ENCODE measurements around the gene INHBE. TPM values are rescaled to one million over a fixed set of nuclear protein-coding genes. Genes with fewer than 3 reads are reported as not detected.

The INHBE gene
- total RNA-seq, 1 donor from 2014 or later, result 8.4 TPM

DNA sequence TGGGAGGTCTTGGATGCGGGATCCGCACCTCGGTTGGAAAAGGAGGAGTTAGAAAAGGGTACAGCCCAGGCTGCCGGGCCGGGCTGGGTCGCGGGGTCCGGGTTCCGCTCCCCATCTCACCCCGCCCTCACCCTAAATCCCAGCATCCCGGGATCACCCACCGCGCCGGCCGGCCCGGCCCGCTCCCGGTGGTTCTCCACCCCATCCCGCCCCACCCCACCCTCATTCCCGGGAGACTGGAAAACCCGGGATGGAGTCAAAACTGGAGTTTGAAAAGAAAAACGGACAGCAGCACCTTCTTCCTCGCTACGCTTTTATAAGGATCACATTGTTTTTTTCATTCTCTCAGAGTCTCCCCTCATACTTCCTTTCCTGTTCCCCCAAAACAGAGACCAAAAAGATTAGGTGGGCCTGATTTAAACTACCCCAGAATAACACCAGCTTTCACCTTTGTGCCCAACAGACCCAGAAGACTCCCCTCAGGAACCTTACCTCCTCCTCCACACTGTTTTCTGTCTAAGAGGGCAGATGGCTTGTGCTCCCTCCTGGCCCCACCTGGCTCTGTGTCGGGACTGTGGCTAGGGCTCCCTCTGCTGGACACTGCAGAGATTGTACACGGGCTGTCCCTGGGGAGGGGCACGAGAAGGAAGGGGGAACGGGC, 7.3 kb downstream of the INHBE start:
- Mint-ChIP-seq H3K4me3 (ENCODE audit: unreplicated experiment) (peak overlapping the region; percentile 95), H3K36me3 (ENCODE audit: low read depth) (no peaks in the 10 kb centered on the region), H3K9me3 (ENCODE audit: low read depth) (no peaks in the 10 kb centered on the region), H3K4me1 (ENCODE audit: low read depth) (peaks cover 37% of the 10 kb centered on the region), H3K27me3 (ENCODE audit: low read depth) (no peaks in the 10 kb centered on the region), H3K27ac (ENCODE audit: unreplicated experiment) (peak overlapping the region; percentile 90)
- peak; percentile 90 for DNase-seq (ENCODE audit: low spot score)
- TF ChIP-seq, protein P1, sequence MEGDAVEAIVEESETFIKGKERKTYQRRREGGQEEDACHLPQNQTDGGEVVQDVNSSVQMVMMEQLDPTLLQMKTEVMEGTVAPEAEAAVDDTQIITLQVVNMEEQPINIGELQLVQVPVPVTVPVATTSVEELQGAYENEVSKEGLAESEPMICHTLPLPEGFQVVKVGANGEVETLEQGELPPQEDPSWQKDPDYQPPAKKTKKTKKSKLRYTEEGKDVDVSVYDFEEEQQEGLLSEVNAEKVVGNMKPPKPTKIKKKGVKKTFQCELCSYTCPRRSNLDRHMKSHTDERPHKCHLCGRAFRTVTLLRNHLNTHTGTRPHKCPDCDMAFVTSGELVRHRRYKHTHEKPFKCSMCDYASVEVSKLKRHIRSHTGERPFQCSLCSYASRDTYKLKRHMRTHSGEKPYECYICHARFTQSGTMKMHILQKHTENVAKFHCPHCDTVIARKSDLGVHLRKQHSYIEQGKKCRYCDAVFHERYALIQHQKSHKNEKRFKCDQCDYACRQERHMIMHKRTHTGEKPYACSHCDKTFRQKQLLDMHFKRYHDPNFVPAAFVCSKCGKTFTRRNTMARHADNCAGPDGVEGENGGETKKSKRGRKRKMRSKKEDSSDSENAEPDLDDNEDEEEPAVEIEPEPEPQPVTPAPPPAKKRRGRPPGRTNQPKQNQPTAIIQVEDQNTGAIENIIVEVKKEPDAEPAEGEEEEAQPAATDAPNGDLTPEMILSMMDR (IDR thresholded peaks at IDR 0.05), result peak; percentile 96

GRCh38 chr12:57462912-57463253, 7.8 kb downstream of the INHBE start:
- Mint-ChIP-seq H3K36me3 (ENCODE audit: low read depth) (peaks cover 2% of the 10 kb centered on the region), H3K27me3 (ENCODE audit: low read depth) (no peaks in the 10 kb centered on the region), H3K9me3 (ENCODE audit: low read depth) (no peaks in the 10 kb centered on the region), H3K27ac (ENCODE audit: unreplicated experiment) (peak overlapping the region; percentile 90), H3K4me3 (ENCODE audit: unreplicated experiment) (peak overlapping the region; percentile 95), H3K4me1 (ENCODE audit: low read depth) (peaks cover 33% of the 10 kb centered on the region)
- DNase-seq (ENCODE audit: low spot score), result no peak
- TF ChIP-seq, protein P1 (IDR thresholded peaks at IDR 0.05), result peak; percentile 48

DNA sequence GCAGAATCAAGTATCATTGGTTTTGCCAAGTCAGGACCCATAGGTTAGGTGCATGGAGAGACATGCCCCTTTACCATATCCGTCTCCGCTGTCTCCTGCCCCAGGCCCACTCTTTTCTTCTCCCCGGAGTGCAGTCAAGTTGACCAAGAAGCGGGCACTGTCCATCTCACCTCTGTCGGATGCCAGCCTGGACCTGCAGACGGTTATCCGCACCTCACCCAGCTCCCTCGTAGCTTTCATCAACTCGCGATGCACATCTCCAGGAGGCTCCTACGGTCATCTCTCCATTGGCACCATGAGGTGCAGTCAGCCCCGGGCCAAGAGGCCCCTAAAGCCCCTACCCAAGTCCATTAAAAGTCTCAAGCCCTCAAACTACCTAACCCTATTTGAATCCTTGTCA, 9.5 kb downstream of the INHBE start:
- H3K4me1 Mint-ChIP-seq (ENCODE audit: low read depth), result peaks cover 17% of the 10 kb centered on the region
- no peak overlapping the region for H3K27ac Mint-ChIP-seq (ENCODE audit: unreplicated experiment)
- TF ChIP-seq, protein P1 (IDR thresholded peaks at IDR 0.05), result no peak
- no peaks in the 10 kb centered on the region for H3K9me3 Mint-ChIP-seq (ENCODE audit: low read depth)
- H3K27me3 Mint-ChIP-seq (ENCODE audit: low read depth), result no peaks in the 10 kb centered on the region
- no peak for DNase-seq (ENCODE audit: low spot score)
- H3K36me3 Mint-ChIP-seq (ENCODE audit: low read depth), result peaks cover 3% of the 10 kb centered on the region
- no peak overlapping the region for H3K4me3 Mint-ChIP-seq (ENCODE audit: unreplicated experiment)

GRCh38 chr12:57465030-57465746, 10.1 kb downstream of the INHBE start:
- H3K27ac Mint-ChIP-seq (ENCODE audit: unreplicated experiment), result no peak overlapping the region
- no peaks in the 10 kb centered on the region for H3K9me3 Mint-ChIP-seq (ENCODE audit: low read depth)
- no peaks in the 10 kb centered on the region for H3K27me3 Mint-ChIP-seq (ENCODE audit: low read depth)
- DNase-seq (ENCODE audit: low spot score), result no peak
- TF ChIP-seq, protein P1 (IDR thresholded peaks at IDR 0.05), result no peak
- peaks cover 3% of the 10 kb centered on the region for H3K36me3 Mint-ChIP-seq (ENCODE audit: low read depth)
- no peak overlapping the region for H3K4me3 Mint-ChIP-seq (ENCODE audit: unreplicated experiment)
- peaks cover 15% of the 10 kb centered on the region for H3K4me1 Mint-ChIP-seq (ENCODE audit: low read depth)

DNA sequence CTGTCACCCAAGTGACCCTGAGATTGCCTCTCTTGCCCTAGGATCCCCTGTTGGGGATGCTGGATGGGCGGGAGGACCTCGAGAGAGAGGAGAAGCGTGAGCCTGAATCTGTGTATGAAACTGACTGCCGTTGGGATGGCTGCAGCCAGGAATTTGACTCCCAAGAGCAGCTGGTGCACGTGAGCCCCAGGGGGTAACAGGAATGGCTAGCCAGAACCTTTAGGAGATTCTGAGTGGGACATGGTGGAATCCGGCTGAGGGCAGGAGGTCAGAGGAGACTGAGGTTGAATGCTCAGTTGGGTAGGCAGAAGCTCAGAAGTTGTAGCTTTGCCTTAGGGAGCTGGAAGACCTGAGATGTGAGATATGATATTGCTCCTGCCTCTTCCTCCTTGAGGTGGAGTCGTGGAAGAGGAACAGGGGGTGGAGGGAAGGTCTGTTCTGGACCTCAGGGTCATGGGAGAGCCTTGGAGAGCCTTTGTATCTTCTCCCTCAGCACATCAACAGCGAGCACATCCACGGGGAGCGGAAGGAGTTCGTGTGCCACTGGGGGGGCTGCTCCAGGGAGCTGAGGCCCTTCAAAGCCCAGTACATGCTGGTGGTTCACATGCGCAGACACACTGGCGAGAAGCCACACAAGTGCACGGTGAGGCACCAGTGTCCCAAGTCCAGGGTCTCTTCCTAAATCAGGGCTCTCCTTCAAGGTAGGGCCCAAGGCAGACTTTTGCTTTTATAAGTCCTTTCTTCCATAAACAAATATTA, 10.8 kb downstream of the INHBE start:
- Mint-ChIP-seq H3K4me1 (ENCODE audit: low read depth) (peaks cover 10% of the 10 kb centered on the region), H3K36me3 (ENCODE audit: low read depth) (peaks cover 3% of the 10 kb centered on the region), H3K9me3 (ENCODE audit: low read depth) (no peaks in the 10 kb centered on the region), H3K27me3 (ENCODE audit: low read depth) (no peaks in the 10 kb centered on the region), H3K27ac (ENCODE audit: unreplicated experiment) (no peak overlapping the region), H3K4me3 (ENCODE audit: unreplicated experiment) (no peak overlapping the region)
- TF ChIP-seq, protein P1 (IDR thresholded peaks at IDR 0.05), result no peak
- DNase-seq (ENCODE audit: low spot score), result no peak
